ENCODE measurements around the gene NLGN1. TPM values are rescaled to one million over a fixed set of nuclear protein-coding genes. Genes with fewer than 3 reads are reported as not detected.

NLGN1 gene
- total RNA-seq, 3 donors from 2014 or later = 4.4 to 12.3 (median 6.9) TPM

DNA sequence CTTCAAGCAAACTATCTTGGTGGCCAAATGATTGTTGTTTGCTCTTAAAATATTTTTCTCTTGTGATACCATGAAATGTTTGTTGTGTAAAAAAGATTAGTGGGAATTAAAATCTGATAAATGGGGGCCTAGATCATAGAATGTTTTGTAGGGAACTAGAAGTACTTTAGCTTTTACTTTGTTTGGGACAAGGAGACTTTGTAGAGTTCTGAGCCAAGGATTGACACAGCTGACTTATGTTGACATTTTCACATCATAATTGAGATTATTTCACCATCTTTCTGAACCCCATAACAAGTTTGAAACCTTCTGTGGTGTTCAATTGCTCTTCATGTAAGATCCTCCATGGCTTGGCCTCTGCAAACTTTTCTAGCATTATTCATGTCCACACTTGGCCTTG is 235.4 kb downstream of the NLGN1 start:
- H3K36me3 ChIP-seq = no peaks in the 10 kb centered on the region
- H3K9me3 ChIP-seq = no peaks in the 10 kb centered on the region
- no peaks in the 10 kb centered on the region for H3K4me1 ChIP-seq
- DNase-seq (ENCODE audit: low spot score in 2 of 2) = no peak
- no peak overlapping the region for H3K4me3 ChIP-seq
- no peak for TF ChIP-seq POLR2AphosphoS5 (IDR thresholded peaks at IDR 0.05)
- TF ChIP-seq, protein P1, sequence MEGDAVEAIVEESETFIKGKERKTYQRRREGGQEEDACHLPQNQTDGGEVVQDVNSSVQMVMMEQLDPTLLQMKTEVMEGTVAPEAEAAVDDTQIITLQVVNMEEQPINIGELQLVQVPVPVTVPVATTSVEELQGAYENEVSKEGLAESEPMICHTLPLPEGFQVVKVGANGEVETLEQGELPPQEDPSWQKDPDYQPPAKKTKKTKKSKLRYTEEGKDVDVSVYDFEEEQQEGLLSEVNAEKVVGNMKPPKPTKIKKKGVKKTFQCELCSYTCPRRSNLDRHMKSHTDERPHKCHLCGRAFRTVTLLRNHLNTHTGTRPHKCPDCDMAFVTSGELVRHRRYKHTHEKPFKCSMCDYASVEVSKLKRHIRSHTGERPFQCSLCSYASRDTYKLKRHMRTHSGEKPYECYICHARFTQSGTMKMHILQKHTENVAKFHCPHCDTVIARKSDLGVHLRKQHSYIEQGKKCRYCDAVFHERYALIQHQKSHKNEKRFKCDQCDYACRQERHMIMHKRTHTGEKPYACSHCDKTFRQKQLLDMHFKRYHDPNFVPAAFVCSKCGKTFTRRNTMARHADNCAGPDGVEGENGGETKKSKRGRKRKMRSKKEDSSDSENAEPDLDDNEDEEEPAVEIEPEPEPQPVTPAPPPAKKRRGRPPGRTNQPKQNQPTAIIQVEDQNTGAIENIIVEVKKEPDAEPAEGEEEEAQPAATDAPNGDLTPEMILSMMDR (IDR thresholded peaks at IDR 0.05) = no peak
- no peak for TF ChIP-seq POLR2A (IDR thresholded peaks at IDR 0.05)
- intact Hi-C loops (cut with DNase I; ENCODE audit: low total_unique reads) = loop anchor here (5.0 kb wide), 1 partner anchor 519 kb away; no protein-coding TSS in a partner anchor
- no peaks in the 10 kb centered on the region for H3K27me3 ChIP-seq
- H3K27ac ChIP-seq = no peak overlapping the region

DNA sequence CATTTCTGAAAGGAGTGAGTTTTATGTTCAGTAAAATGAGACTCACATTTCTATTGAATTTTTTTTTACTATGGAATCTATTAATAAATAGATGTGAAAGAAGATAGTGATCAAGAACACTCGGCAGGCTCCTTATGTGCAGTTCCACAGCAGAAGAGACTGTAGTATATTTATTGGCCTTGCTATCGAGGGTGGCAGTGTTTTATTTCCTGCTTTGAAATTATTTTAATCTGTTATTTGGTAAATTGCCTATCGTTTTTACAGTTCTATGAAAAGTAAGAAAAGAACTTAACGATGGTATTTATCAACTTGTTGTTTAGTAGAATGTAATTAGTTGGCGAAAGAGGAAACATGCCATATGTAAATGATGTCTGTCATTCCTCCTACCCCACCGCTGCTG is 238.3 kb downstream of the NLGN1 start:
- no peaks in the 10 kb centered on the region for H3K4me1 ChIP-seq
- no peaks in the 10 kb centered on the region for H3K36me3 ChIP-seq
- intact Hi-C loops (cut with DNase I; ENCODE audit: low total_unique reads) = no loop called here
- no peak for TF ChIP-seq POLR2AphosphoS5 (IDR thresholded peaks at IDR 0.05)
- TF ChIP-seq, protein P1 (IDR thresholded peaks at IDR 0.05) = no peak
- TF ChIP-seq POLR2A (IDR thresholded peaks at IDR 0.05) = no peak
- no peaks in the 10 kb centered on the region for H3K27me3 ChIP-seq
- no peaks in the 10 kb centered on the region for H3K9me3 ChIP-seq
- H3K27ac ChIP-seq = no peak overlapping the region
- H3K4me3 ChIP-seq = no peak overlapping the region
- no peak for DNase-seq (ENCODE audit: low spot score in 2 of 2)

DNA sequence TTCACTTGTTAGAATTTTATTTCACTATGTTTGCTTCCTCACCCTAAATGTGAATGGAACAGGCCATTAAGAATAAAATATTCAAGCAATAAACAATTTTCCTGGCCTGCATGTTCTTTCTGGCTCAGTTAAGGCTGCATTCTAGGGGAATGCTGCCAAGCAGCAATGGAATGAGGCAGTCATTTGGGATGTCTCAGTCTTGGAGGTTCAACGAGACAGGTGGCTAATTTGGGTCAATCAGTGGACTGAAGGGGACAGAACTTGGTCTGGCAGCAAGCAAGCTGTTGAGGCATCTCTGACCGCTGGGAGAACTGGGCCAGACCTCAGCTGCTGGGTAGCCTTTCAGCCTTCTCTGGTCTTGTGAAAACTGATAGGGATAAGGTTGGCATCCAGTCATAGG is 241.6 kb downstream of the NLGN1 start:
- Histone ChIP-seq H3K27me3 (no peaks in the 10 kb centered on the region), H3K4me1 (no peaks in the 10 kb centered on the region), H3K9me3 (no peaks in the 10 kb centered on the region), H3K36me3 (no peaks in the 10 kb centered on the region), H3K27ac (no peak overlapping the region), H3K4me3 (no peak overlapping the region)
- intact Hi-C loops (cut with DNase I; ENCODE audit: low total_unique reads) = no loop called here
- no peak for DNase-seq (ENCODE audit: low spot score in 2 of 2)
- TF ChIP-seq, protein P1 (IDR thresholded peaks at IDR 0.05) = no peak
- TF ChIP-seq POLR2AphosphoS5 (IDR thresholded peaks at IDR 0.05) (no peak), POLR2A (IDR thresholded peaks at IDR 0.05) (no peak)

DNA sequence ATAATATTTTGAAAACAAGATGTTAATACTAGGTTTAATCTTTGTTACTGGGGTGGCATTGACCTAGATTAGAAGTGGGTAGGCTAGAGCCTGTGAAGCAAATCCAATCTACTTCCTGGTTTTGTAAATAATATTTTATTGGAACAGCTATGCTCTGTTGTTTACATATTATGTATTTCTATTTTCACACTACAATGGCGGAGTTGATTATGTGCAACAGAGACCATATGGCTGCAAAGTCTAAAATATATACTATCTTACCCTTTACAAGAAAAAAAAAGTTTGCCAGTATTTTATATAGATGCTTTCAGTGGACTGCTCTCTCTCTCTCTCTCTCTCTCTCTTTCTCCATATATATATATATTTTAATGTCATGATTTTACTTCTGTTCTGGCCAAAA is 244.2 kb downstream of the NLGN1 start:
- Histone ChIP-seq H3K27me3 (no peaks in the 10 kb centered on the region), H3K9me3 (no peaks in the 10 kb centered on the region), H3K27ac (no peak overlapping the region), H3K36me3 (no peaks in the 10 kb centered on the region), H3K4me1 (no peaks in the 10 kb centered on the region), H3K4me3 (no peak overlapping the region)
- DNase-seq (ENCODE audit: low spot score in 2 of 2) = no peak
- intact Hi-C loops (cut with DNase I; ENCODE audit: low total_unique reads) = no loop called here
- TF ChIP-seq POLR2A (IDR thresholded peaks at IDR 0.05) (no peak), POLR2AphosphoS5 (IDR thresholded peaks at IDR 0.05) (no peak)
- TF ChIP-seq, protein P1 (IDR thresholded peaks at IDR 0.05) = no peak

DNA sequence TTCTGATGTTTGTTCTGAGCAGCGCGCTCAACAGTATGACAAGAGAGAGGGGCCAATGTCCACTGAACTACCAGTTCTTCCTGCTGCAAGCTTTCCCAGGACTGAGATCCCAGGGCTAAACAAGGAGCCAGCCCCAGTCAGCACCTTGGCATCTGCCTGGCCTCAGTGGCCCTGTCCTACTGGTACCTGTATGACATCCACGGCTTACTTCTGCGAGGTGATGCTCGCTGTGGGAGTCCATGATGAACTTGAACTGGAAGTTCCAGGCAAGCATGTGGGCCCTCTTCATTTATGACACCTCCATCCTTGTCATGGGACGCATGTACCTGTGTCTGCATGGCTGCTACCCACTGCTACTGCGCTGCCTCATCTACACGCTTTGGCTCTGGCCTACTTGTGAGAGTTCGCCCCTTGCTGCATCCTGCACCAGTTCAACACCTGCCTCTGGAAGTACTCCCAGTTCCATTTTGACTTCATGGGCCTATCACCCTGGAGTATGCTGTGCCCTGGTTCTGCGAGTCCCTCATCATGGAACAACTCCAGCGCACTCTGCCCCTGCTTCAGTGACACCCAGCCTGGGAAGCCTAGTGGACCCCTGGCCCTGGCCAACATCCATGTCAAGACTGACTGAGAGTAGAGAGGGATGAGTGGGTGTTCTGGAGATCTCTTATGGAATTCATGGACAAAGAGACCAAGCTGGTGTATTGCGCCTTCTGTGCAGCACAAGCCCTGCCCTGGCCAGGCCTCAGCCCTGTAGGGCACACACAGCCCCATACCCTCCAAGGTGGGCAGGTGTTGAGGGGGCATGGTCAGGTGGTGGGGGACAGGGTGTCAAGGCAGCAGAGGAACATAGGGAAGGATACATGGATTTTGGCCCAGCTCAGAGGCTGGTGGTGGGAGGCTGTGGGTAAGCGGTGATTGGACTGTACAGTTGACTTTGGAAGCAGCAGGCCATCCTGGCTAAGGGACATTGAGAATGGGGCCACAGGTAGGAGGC is 246.8 kb downstream of the NLGN1 start:
- no peaks in the 10 kb centered on the region for H3K4me1 ChIP-seq
- intact Hi-C loops (cut with DNase I; ENCODE audit: low total_unique reads) = no loop called here
- DNase-seq (ENCODE audit: low spot score in 2 of 2) = no peak

More for the DNA sequence above, 246.8 kb downstream of the NLGN1 start:
- Histone ChIP-seq H3K9me3 (no peaks in the 10 kb centered on the region), H3K27me3 (no peaks in the 10 kb centered on the region), H3K4me3 (no peak overlapping the region), H3K36me3 (no peaks in the 10 kb centered on the region), H3K27ac (no peak overlapping the region)
- no peak for TF ChIP-seq POLR2A (IDR thresholded peaks at IDR 0.05)
- TF ChIP-seq POLR2AphosphoS5 (IDR thresholded peaks at IDR 0.05) = no peak
- TF ChIP-seq, protein P1 (IDR thresholded peaks at IDR 0.05) = no peak
